Neural cell (in vitro differentiated cells): ENCODE measurements around the gene ZDHHC1.

ENCODE experiments used
- EZH2 ChIP-seq: fragments of 200-600, 300-800 bp; shearing (Covaris generic), sonication (generic); IDR thresholded peaks from 2 replicates; pipeline ENCODE4 v1.6.1; 2014; ENCODE audit warnings: antibody characterized with exemption, low read length, borderline replicate concordance, mild to moderate bottlenecking; ENCODE audit not compliant: insufficient read depth, poor library complexity, severe bottlenecking
- TAF1 ChIP-seq: IDR thresholded peaks from 2 replicates; pipeline ENCODE4 v1.6.1; 2012; ENCODE audit warnings: low read depth
- TF ChIP-seq, protein P1 (sequence below): fragments of 450-650 bp; IDR thresholded peaks from 2 replicates; pipeline ENCODE4 v1.5.1; 2014; ENCODE audit warnings: antibody characterized with exemption, mild to moderate bottlenecking, moderate library complexity; ENCODE audit not compliant: poor library complexity, severe bottlenecking

DNA sequence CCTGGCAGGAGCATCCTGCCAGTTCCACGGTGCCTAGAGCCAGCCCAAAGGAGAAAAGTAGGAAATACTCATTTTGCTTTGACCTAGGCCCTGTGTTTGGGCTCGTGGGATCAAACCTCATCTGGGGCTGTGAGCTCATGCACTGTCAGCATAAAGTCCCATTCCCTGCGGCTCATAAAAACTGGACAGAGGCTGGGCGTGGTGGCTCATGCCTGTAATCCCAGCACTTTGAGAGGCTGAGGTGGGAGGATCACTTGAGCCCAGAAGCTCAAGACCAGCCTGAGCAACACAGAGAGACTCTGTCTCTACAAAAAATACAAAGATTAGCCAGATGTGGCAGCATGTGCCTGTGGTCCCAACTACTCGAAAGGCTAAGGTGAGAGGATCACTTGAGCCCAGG lies 46.8 kb upstream of the ZDHHC1 start:
- TF ChIP-seq, protein P1, sequence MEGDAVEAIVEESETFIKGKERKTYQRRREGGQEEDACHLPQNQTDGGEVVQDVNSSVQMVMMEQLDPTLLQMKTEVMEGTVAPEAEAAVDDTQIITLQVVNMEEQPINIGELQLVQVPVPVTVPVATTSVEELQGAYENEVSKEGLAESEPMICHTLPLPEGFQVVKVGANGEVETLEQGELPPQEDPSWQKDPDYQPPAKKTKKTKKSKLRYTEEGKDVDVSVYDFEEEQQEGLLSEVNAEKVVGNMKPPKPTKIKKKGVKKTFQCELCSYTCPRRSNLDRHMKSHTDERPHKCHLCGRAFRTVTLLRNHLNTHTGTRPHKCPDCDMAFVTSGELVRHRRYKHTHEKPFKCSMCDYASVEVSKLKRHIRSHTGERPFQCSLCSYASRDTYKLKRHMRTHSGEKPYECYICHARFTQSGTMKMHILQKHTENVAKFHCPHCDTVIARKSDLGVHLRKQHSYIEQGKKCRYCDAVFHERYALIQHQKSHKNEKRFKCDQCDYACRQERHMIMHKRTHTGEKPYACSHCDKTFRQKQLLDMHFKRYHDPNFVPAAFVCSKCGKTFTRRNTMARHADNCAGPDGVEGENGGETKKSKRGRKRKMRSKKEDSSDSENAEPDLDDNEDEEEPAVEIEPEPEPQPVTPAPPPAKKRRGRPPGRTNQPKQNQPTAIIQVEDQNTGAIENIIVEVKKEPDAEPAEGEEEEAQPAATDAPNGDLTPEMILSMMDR, result no peak
- TF ChIP-seq EZH2, result no peak
- TF ChIP-seq TAF1, result no peak
